IPS-NIHi7 (cell line): ENCODE results near the gene OTULIN.

Source experiments
- DNase-seq: peaks from one replicate; pipeline ENCODE4 v3.0.0; 2012; ENCODE audit warnings: mixed read lengths; ENCODE audit errors: extremely low spot score

The OTULIN gene

GRCh38 chr5:14664270-14665100 lies at the start of gene OTULIN:
Gene OTULIN, plus strand, starts transcription at chr5:14664718. Its CDS starts 108 bp downstream, at chr5:14664826.
- DNase-seq = peak; percentile 96

DNA sequence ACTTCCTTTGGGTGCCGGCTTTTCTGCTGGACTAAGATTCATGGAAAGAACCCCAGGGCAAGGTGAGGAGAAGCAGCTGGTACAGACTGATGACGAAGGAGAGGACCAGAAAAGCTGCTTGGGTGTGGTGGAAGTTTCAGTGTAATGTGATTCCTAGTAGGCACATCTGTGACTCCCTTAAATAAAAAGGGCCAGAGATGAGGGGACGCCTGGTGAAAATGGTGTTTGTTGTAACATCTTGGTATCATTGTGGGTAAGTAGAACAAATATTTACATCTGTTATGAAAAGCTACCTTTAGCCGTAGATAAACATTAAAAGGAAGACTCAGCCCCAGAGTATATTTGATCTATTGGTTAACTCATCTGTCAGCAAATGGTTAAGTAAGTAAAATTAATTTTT lies 49.2 kb upstream of the OTULIN start:
- DNase-seq = no peak

- no peak for DNase-seq
These were observed 47.1 kb upstream of the OTULIN start for GRCh38 chr5:14617441-14617840.

DNA sequence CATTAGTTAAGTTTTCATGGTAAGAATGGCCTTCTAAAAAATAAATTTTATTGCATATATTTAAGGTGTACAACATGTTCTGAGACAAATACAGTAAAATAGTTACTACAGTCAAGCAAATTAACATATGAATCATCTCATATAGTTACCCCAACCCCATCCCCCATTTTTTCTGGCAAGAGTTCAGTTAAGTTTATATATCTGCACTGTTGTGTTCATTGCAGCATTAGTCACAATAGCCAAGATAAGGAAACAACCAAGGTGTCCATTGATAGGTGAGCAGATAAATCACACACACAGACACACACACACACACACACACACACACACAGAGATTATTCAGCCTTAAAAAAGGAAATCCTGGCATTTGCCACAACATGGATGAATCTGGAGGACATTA lies 37.2 kb upstream of the OTULIN start:
- no peak for DNase-seq

- DNase-seq = peak; percentile 75
These were observed 36.2 kb upstream of the OTULIN start for GRCh38 chr5:14628346-14628745.

GRCh38 chr5:14630671-14631070 lies 33.8 kb upstream of the OTULIN start:
- DNase-seq = no peak

GRCh38 chr5:14635656-14636055 lies 28.9 kb upstream of the OTULIN start:
- DNase-seq = no peak

DNA sequence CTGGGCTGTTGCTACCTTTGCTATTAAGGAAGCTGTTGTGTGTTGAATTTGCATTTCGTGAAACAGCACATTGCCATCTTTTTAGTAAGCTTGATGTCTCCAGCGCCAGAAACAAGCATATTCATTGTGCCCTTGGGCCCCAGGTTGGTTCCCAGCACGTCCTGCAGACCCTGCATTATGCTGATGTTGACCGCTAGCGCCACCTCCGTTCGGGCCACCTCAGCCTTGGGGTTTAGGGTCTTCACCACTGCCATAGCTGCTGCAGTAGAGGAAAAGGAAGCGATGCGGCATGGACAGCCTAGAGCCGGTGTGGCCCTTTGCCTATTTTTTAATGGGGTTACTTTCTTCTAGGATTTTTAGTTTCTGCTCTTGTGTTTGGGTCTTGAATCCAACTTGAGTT lies 23.8 kb upstream of the OTULIN start:
- peak; percentile 45 for DNase-seq

GRCh38 chr5:14644623-14645237 lies 19.8 kb upstream of the OTULIN start:
- DNase-seq = no peak

DNA sequence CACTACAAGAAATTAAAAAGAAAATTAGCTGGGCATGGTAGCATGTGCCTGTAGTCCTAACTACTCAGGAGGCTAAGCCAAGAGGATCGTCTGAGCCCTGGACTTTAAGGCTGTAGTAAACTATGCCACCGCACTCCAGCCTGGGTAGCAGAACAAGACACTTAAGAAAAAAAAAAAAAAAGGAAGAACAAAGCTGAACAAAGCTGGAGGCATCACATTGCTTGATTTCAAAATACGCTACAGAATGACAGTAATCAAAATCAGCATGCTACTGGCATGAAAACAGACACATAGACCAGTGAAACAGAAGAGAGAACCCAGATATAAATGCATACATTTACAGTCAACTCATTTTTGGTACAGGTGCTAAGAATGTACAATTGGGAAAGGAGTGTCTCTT lies 14.5 kb upstream of the OTULIN start:
- DNase-seq = no peak

DNA sequence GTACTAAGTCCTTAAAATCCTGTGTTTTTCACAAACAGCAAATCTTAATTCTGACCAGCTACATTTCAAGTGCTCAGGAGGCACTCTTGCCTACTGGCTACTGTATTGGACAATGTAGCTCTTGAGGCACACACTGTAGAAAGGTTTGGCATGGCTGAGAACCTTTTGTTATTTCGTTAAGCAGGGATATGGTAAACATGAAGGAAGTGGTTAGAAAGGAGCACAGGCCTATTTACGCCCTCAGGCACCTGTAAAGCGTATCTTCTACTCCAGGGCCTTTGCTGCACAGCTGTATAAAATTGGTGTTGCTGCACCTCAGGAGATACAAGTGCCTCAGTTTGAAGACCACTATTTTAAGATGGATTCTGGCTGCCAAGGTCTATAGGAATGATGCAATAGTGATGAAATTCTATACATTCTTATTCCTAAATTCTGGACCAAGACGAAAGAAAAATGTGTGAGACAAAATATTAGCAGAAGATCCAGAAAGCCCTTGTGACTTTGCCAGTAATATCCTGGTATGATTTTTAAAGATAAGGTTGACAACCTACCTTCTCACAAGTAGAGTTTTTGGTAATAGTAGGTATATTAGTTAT lies 9.3 kb upstream of the OTULIN start:
- no peak for DNase-seq

DNA sequence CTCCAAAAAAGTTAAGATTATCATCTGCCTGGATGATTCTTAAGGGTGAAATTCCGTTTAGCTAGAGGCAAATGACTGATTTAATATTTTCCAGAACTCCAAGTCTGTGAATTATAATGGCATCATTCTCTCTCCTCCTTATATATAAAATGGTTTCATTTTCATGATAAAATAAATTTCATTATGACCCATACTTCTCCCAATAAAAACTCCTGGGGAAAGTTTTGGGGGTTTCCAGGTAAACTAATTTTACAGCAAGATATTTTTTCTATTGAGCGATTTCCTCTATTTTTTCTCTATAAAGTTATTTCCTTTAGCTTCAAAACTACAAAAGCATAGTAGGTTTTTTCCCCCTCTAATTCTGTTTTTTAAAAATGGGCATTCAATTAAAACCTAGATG lies 7.6 kb upstream of the OTULIN start:
- DNase-seq = no peak

GRCh38 chr5:14659821-14660607 lies 4.5 kb upstream of the OTULIN start:
- no peak for DNase-seq

DNA sequence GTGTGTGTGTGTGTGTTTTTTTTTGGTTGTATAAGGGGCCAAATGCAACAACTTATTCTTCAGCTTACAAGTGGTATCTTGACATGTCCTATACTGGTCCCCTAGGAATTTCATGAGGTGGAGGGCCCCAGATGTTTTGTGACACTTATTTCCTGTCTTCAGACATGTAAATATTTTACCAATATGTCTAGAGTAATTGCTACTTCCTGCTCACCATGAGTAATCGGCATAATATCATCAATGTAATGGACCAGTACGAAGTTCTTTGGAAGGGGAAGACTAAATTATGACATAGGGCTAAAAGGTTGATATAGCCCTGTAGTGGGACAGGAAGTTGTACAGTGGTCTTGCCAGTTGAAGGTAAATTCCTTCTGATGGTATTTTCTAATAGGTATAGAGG lies 3.7 kb upstream of the OTULIN start:
- DNase-seq = no peak

DNA sequence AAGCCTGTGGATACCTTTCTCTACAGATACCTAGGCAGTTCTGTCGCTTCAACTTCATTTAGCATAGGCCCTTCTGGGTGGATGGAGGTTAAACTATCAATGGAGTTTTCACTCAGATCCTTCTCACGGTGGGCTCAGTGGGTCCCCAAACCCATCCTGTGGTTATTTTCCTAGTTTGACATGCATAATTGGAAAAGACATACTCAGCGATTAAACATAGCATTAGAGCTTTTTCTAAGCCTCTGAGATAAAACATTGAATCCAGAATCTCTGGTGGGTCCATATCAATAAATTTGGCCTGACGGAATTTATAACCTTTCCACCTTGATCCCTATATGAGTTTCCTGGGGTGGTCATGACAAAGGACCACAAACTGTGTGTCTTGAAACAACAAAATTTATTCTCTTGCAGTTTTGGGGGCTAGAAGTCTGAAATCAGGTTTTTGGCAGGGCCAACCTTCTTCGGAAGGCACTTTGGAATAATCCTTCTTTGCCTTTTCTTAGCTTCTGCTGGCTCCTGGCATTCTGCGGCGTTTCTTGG lies 1.7 kb upstream of the OTULIN start:
- no peak for DNase-seq

- no peak for DNase-seq
These were observed 716 bp upstream of the OTULIN start for GRCh38 chr5:14663734-14664269.

DNA sequence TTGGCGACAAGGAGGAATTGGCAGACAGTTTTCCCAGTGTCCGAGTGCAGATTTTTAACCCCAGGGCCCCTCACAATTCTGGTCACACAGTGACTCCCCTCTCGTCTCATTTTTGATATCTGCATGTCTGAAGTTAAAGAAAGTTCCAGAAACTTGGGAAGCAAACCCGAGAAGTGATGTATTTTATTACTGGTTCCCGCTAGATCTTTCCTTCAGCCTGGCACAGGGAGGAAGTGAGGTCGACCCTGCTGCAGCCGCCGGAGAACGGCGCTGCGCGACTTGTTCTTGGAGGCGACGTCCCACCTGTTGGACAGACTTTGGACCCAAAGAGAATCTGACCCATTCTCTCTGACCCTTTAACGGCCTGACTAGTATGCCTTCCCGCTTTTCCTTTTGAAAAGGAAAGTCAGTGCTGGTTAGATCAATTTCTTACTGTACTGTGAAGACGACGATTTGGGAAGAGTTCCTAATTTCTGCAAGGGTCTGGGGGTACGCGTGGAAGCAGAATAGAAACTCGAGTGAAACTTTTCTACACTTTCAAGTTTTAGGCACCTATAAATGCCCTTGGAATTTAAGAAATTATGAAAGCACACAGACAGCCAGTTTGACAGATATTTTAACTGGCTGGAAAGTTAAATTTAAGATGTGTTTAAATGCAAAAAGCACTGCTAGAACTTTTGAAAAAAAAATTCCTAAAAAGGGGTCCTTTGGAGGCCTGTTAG lies 744 bp downstream of the OTULIN start:
- DNase-seq = peak; percentile 48

DNA sequence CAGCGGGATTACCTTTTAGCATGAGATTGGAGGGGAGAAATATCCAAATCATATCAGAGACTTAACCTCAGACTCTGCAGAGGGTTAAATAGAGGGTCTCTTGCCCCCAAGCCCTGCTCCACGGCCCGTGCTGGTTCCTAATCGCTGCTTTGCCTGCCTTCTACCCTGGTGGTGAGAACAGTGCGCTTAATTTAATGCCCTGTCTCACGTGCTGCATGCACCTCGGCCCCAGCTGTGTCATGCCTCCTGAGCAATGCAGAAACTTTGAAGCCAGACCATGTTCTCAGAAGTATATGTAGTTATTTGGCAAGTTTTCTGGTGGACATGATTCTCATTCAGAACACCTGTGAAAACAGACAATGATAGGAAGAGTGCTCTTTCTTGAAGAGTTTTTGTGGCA lies 1.4 kb downstream of the OTULIN start:
- no peak for DNase-seq

DNA sequence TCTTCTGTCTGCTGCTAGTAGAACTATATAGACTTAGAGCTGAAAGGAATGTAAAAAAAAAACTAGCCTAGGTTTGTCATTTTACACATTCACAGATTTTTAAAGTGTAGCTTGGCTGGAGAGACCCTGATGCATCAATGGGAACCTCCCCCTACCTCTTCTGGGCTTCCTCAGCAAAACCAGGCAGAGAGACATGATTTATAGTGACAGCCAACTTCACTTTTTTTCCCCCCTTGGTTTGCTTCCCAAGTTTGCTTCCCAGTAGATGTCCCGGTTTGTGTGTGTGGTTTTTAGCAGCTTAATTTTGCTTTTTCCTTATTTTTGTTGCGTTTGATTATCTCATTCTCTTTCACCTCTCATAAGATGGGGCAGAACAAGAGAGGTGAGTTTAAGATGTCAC lies 1.8 kb downstream of the OTULIN start:
- no peak for DNase-seq

DNA sequence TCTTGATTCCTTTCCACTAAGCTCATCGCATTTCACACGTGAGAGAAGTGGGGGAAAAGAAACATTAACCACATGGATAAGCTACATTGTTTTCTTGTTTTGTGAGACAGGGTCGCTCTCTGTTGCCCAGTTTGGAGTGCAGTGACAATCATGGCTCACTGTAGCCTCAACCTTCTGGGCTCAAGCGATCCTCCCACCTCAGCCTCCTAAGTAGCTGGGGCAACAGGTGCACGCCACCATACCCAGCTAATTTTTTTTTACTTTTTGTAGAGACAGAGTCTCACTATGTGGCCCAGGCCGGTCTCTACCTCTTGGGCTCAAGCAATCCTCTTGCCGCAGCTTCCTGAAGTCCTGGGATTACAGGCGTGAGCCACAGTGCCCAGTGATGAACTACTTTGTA lies 2.8 kb downstream of the OTULIN start:
- no peak for DNase-seq

DNA sequence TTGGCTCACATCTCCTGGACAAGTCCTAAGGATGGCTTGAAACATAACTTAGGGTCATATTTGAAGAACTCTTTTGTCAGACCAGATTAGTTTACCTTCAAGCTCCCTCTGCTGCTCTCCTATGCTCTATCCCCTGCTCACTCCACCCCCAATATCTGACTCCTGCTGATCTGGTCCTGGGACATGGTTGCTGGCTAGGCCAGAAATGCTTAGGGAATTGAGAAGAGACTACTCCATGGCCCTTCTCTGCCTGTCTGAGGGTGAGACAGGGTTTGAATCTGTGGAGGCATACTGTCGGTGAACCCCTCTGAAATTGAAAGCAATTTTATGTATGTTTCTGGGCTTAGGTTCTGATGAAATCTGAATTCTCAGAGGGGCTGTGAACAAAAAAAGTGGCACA lies 3.3 kb downstream of the OTULIN start:
- DNase-seq = no peak
